Stimulated activated CD4-positive, alpha-beta T cell treated with anti-CD3 and anti-CD28 coated beads, Interleukin-4, amount 100 ng/mL, for 48 hours (primary cell): ENCODE measurements around the gene SIK3.

Experiments used
- DNase-seq, 2 donors: peaks; one replicate each; pipeline ENCODE4 v3.0.0-alpha.2; 2020; ENCODE audit warnings: low read depth in 2 of 2

Gene SIK3

GRCh38 chr11:116895048-116895757 lies 203.0 kb downstream of the SIK3 start:
- no peak for DNase-seq

- DNase-seq, result no peak
Observed at GRCh38 chr11:116893906-116894305, 204.3 kb downstream of the SIK3 start.

- DNase-seq, result no peak
Observed at GRCh38 chr11:116893437-116893836, 204.8 kb downstream of the SIK3 start.

- no peak for DNase-seq
Observed at GRCh38 chr11:116892374-116892773, 205.9 kb downstream of the SIK3 start.

- DNase-seq, result no peak
Observed at GRCh38 chr11:116891746-116892145, 206.5 kb downstream of the SIK3 start.

GRCh38 chr11:116890607-116891006 lies 207.6 kb downstream of the SIK3 start:
- DNase-seq, result no peak

GRCh38 chr11:116890193-116890592 lies 208.0 kb downstream of the SIK3 start:
- no peak for DNase-seq

- DNase-seq, result no peak
Observed at GRCh38 chr11:116888884-116889549, 209.2 kb downstream of the SIK3 start.

- no peak for DNase-seq
Observed at GRCh38 chr11:116888024-116888423, 210.2 kb downstream of the SIK3 start.

- no peak for DNase-seq
Observed at GRCh38 chr11:116885951-116886655, 212.1 kb downstream of the SIK3 start.

- DNase-seq, result no peak
Observed at GRCh38 chr11:116882386-116882785, 215.8 kb downstream of the SIK3 start.

GRCh38 chr11:116881143-116881542 lies 217.1 kb downstream of the SIK3 start:
- no peak for DNase-seq

- DNase-seq, result no peak
Observed at GRCh38 chr11:116879800-116880625, 218.2 kb downstream of the SIK3 start.

GRCh38 chr11:116876656-116877055 lies 221.6 kb downstream of the SIK3 start:
- DNase-seq, result no peak

- DNase-seq, result no peak
Observed at GRCh38 chr11:116875194-116875593, 223.0 kb downstream of the SIK3 start.

GRCh38 chr11:116874251-116874650 lies 224.0 kb downstream of the SIK3 start:
- DNase-seq, result no peak

GRCh38 chr11:116873381-116873780 lies 224.8 kb downstream of the SIK3 start:
- no peak for DNase-seq

- no peak for DNase-seq
Observed at GRCh38 chr11:116871248-116871647, 227.0 kb downstream of the SIK3 start.

GRCh38 chr11:116870054-116870453 lies 228.2 kb downstream of the SIK3 start:
- DNase-seq, result no peak

- DNase-seq, result no peak
Observed at GRCh38 chr11:116869610-116870009, 228.6 kb downstream of the SIK3 start.

GRCh38 chr11:116868066-116868465 lies 230.2 kb downstream of the SIK3 start:
- no peak for DNase-seq

- DNase-seq, result no peak
Observed at GRCh38 chr11:116867619-116868018, 230.6 kb downstream of the SIK3 start.
